Epidermal melanocyte (primary cell): ENCODE data around the gene DKK2.

Experiments used
- DNase-seq: peaks from one replicate; pipeline ENCODE4 v3.0.0; 2011; ENCODE audit warnings: low spot score; ENCODE audit not compliant: insufficient read length

Gene DKK2

GRCh38 chr4:107017443-107018343 lies 18.4 kb downstream of the DKK2 start:
- no peak for DNase-seq

GRCh38 chr4:107011312-107011711 lies 24.8 kb downstream of the DKK2 start:
- DNase-seq, result no peak

- no peak for DNase-seq
Measured at GRCh38 chr4:107009196-107009968, 26.7 kb downstream of the DKK2 start.

GRCh38 chr4:107008115-107008514 lies 28.0 kb downstream of the DKK2 start:
- no peak for DNase-seq

GRCh38 chr4:107006218-107006617 lies 29.9 kb downstream of the DKK2 start:
- no peak for DNase-seq

- no peak for DNase-seq
Measured at GRCh38 chr4:106996490-106996889, 39.6 kb downstream of the DKK2 start.

GRCh38 chr4:106993827-106994226 lies 42.3 kb downstream of the DKK2 start:
- DNase-seq, result no peak

- no peak for DNase-seq
Measured at GRCh38 chr4:106987311-106987710, 48.8 kb downstream of the DKK2 start.

GRCh38 chr4:106986486-106986885 lies 49.6 kb downstream of the DKK2 start:
- DNase-seq, result no peak

- DNase-seq, result no peak
Measured at GRCh38 chr4:106985830-106986229, 50.3 kb downstream of the DKK2 start.

- DNase-seq, result no peak
Measured at GRCh38 chr4:106982711-106983211, 53.4 kb downstream of the DKK2 start.

GRCh38 chr4:106981431-106981830 lies 54.7 kb downstream of the DKK2 start:
- DNase-seq, result no peak

- no peak for DNase-seq
Measured at GRCh38 chr4:106979476-106979875, 56.6 kb downstream of the DKK2 start.

- DNase-seq, result no peak
Measured at GRCh38 chr4:106978046-106978774, 57.9 kb downstream of the DKK2 start.

GRCh38 chr4:106971636-106972035 lies 64.5 kb downstream of the DKK2 start:
- no peak for DNase-seq

- DNase-seq, result no peak
Measured at GRCh38 chr4:106967892-106968291, 68.2 kb downstream of the DKK2 start.

- DNase-seq, result no peak
Measured at GRCh38 chr4:106953036-106953705, 82.9 kb downstream of the DKK2 start.

GRCh38 chr4:106951891-106952290 lies 84.2 kb downstream of the DKK2 start:
- DNase-seq, result no peak

- no peak for DNase-seq
Measured at GRCh38 chr4:106941841-106942240, 94.3 kb downstream of the DKK2 start.

- DNase-seq, result no peak
Measured at GRCh38 chr4:106930522-106930921, 105.6 kb downstream of the DKK2 start.

- no peak for DNase-seq
Measured at GRCh38 chr4:106929248-106929647, 106.9 kb downstream of the DKK2 start.
